HG03354 (cell line): ENCODE results near the gene SLC6A13.
"Not testable (repeated sequence)": the region's sequence is repeated elsewhere in the genome, so short reads cannot be mapped to it uniquely, and the experiment has no call there.

ENCODE experiments used
- ATAC-seq: cut with Tn5 transposase; IDR thresholded peaks from one replicate; pipeline ENCODE4 v1.9.1; 2021; ENCODE audit warnings: mild to moderate bottlenecking; ENCODE audit not compliant: unreplicated experiment, poor library complexity, severe bottlenecking

The SLC6A13 gene

GRCh38 chr12:262817-263216, at the start of gene SLC6A13:
SLC6A13 (minus strand) TSS chr12:262836; CDS start chr12:260052, 2,784 bp downstream.
- ATAC-seq = no peak

DNA sequence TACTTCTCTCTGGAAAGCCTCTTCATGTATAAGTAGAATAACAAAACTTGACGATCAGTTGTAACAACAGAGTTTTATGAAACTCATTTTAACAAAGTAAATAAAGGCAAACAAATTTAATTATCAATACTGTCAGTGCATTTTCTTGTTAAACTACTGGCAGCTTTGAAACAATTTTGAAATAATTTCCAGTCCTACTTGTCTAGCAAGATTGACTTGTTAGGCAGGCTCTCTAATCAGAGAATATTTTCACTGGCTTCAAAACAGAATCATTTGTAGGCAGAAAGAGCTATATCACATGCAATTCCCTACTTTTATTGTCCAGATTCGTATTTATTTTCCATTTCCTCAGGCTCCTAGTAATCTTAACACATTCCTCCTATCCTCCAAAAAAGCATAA, 45.9 kb upstream of the SLC6A13 start:
- ATAC-seq = no peak

DNA sequence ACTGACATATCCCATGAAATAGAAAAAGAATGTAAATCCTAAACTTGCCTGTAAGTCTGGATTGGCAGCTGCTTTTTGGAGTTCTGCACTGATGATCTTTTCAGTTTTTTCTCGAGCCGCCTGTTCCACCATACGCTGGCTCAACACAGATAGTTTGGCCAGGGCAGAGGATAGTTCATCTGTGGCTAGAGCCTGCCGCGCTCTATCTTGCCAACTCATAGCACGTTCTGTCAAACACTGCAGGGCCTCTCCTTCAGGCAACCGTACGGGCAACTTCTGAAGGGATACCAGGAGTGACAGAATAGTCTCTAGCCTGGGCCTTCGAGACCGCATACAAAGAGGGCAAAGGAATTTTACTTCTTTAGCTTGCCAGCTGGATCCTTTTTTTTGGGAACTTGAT, 44.8 kb upstream of the SLC6A13 start:
- ATAC-seq = no peak

DNA sequence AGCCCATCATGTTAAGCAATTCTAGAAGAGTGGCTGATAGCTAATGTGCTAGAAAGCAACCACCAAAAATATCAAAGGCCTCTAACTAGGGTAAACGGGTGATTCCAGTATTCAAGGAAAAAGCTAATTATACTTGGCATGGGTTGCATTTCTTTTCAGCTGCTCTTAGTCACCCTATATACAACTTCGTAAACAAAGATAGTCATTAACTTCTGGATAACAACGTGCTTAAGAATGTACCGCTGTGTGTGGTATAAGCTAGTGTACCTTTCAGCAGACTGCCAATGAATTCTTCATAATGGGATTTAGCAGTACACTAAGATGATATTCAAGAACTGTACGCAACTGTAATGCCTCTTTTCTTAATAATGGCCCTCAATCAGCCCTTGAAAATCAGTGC, 42.2 kb upstream of the SLC6A13 start:
- ATAC-seq = no peak

- not testable (repeated sequence) for ATAC-seq
Measured at GRCh38 chr12:302766-303165, 40.1 kb upstream of the SLC6A13 start.

DNA sequence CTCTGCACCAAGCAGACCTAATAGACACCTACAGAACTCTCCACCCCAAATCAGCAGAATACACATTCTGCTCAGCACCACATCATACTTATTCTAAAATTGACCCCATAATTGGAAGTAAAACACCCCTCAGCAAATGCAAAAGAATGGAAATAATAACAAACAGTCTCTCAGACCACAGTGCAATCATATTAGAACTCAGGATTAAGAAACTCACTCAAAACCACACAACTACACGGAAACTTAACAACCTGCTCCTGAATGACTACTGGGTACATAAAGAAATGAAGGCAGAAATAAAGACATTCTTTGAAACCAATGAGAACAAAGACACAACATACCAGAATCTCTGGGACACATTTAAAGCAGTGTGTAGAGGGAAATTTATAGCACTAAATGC, 37.5 kb upstream of the SLC6A13 start:
- ATAC-seq = not testable (repeated sequence)

GRCh38 chr12:299511-299910, 36.9 kb upstream of the SLC6A13 start:
- ATAC-seq = not testable (repeated sequence)

- ATAC-seq = not testable (repeated sequence)
Measured at GRCh38 chr12:298059-298458, 35.4 kb upstream of the SLC6A13 start.

DNA sequence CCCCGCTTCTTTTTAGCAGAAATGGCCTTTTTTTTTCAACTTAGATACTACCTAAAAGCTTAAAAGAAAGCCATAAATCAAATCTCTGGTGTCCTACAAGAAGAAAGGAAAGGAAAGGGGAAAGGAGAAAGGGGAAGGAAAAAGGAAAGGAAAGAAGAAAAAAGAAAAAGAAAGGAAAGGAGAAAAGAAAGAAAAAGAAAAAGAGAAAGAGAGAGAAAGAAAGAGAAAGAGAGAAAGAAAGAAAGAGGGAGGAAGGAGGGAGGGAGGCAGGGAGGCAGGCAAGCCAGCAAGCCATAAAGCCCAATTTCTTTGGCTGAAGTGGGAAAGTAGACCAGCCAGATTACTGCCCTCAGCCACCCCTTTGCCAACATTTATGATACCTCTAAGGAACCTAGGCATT, 32.5 kb upstream of the SLC6A13 start:
- ATAC-seq = no peak

- ATAC-seq = no peak
Measured at GRCh38 chr12:293199-293598, 30.6 kb upstream of the SLC6A13 start.

DNA sequence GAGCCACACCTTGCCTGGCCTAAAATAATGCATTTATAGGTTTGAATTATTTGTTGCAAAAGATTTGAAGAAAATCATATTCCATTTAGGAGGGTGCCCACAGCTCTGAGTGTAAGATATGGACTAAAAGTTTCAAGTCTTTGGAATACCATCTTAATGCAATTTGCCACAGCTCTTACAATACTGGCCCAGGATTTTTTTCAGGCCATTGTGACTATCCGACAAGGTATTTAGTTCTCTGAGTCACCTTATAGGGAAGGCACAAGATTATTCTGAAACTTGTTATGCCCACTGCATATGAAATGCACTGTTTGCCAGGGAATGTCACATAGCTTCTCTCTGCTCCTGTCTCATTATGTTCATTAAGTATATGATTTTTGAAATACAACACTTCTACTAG, 29.6 kb upstream of the SLC6A13 start:
- ATAC-seq = no peak

DNA sequence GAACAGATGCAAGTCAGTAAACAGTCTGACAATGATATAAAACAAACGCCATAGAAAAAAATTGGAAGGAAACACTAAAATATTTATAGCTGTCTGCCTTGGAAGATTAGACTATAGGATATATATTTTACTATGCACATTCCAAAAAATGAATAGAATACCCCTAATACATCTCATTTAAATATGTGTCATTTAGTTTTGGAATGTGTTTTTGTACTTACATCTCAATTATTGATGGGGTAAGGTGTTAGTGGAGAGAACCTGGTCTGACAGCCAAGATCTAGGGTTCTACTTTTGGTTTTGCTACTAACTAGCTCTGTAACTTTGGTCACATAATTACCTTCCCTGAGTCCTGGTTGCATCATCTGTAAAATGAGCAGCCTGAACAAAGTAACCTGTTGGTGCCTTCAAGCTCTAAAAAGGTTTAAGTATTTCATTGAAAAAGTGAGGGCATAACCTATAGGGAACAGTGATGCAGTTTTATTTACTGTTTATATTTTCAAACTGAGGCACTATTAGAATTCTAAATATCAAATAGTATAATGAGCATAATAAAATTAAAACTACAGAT, 28.6 kb upstream of the SLC6A13 start:
- ATAC-seq = no peak

- ATAC-seq = no peak
Measured at GRCh38 chr12:288687-289086, 26.1 kb upstream of the SLC6A13 start.

DNA sequence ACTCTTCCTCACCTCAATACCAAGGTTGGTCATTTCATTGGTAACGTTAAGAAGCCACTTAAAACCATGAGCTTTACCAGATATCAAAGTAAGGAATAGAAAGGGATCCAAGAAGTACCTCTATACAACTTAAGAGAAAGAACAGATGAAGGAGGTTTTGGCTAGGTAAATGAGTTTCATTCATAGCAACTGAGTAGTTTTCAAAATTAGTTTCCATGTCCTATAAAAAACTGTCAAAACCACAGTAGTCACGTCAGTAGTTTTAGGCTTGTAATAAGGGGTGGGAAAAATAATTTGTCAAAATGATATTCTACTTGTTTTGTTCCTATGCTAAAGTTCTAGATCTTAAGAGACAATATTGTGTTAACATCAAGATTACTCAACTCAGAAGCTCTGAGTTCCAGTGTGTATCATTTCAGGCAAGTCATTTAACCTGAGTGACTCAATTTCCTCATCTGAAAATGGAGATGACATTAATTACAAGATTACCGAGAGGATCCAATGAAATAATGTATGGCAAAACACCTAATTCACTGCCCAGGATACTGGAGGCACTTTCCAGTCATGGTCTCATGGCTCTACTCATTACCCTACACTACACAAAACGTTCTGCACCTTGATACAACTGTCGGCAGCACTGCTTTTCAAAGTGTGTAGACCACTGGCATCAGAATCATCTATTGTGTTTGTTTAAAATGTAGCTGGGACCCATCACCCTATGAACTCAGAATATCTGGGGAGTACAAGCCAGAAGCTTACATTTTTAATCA, 24.1 kb upstream of the SLC6A13 start:
- ATAC-seq = no peak

DNA sequence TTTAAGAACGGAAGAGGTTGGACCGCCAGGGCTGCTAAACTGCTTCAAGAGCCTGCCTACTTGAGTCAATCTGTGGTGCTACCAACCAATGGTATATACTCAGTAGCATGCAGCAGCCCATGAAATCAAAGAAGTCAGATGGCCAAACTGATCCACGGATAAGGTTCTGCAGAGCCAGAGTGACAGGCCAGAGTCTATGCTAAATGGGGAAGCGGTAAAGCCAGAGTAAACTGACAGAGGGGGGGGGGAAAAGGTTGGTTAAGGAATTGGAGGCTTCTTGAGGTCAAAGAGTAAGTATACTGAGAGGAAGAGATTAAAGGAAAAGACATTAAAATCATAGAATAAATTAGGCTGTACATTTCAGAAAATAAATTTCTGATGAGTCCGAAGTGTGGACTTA, 15.4 kb upstream of the SLC6A13 start:
- no peak for ATAC-seq

DNA sequence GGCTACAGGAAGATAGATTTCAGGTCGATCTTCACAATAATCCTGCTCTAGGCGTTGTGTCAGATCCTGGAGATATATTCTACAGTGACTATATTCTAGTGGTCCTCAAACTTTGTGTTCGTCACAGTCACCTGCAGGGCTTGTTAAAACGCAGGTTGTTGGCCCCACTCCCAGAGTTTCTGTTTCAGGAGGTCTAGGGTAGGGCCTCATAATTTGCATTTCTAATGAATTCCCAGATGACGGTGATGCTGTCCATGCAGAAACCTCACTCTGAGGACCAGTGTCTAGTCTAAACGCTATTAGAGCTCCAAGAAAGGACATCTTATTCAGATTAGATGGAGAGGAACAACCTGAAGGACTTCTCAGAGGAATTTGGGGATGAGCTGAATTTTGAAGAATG, 13.2 kb upstream of the SLC6A13 start:
- no peak for ATAC-seq

DNA sequence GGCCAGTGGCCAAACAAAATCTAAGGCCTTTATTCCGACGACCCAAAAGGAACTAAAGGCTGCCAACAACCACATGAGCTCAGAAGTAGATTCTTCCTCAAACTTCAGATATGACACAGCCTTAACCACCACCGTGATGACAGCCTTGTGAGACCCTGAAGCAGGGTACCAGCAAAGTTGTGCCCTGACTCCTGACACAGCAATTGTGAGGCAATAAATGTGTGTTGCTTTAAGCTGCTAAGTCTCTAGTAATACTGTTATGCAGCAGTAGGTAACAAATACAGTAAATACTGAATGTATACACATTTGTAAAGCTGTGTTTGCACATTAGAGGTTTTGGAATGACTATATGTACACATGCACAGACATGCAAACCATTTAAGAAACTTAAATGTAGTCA, 10.7 kb upstream of the SLC6A13 start:
- ATAC-seq = no peak

DNA sequence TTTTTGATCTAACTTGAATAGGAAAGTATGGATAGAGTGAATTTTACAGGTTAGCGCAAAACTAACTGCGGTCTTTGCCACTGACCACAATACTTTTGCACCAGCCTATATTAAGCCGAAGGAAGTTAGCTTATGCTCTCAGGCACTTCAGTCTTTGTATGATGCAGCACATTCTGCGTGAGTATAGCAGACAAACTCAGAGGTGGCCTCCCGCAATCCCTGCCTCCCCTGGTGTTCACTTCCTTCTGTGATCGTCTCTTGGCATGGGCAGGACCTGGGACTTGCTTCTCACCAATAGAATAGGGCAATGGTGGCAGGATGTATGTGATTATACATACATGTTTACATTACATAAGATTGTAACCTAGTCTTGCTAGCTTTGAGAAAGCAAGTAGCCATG, 10.3 kb upstream of the SLC6A13 start:
- ATAC-seq = no peak

GRCh38 chr12:271161-271560, 8.5 kb upstream of the SLC6A13 start:
- no peak for ATAC-seq

- no peak for ATAC-seq
Measured at GRCh38 chr12:269191-269590, 6.6 kb upstream of the SLC6A13 start.

GRCh38 chr12:268483-268840, 5.8 kb upstream of the SLC6A13 start:
- no peak for ATAC-seq
